Ovary (tissue), 9 donors: Measurements from ENCODE around the gene B3GALT4. TPM values are rescaled to one million over a fixed set of nuclear protein-coding genes. Genes with fewer than 3 reads are reported as not detected.

Experiments used
- DNase-seq, 5 donors: peaks; one replicate each; pipeline ENCODE4 v3.0.0-alpha.2; 2019 to 2020
- H3K27ac ChIP-seq, 2 donors: fragments of 200-600 bp; one replicate each; pipeline versions ENCODE4 v1.5.1 to v1.8.0; 2019 to 2022
- H3K27me3 ChIP-seq: fragments of 200-600 bp; one replicate; pipeline ENCODE4 v1.8.0; 2022
- H3K36me3 ChIP-seq: fragments of 200-600 bp; sonication (generic); one replicate; pipeline ENCODE4 v1.5.1; 2019
- H3K4me1 ChIP-seq: one replicate; pipeline ENCODE4 v1.8.1; 2013; ENCODE audit warnings: mild to moderate bottlenecking, moderate library complexity; ENCODE audit not compliant: insufficient read depth
- H3K4me3 ChIP-seq: fragments of 200-600 bp; sonication (generic); one replicate; pipeline ENCODE4 v1.5.1; 2017
- H3K9me3 ChIP-seq, 2 donors: fragments of 200-600 bp in 1 of 2; sonication (generic) in 1 of 2; one replicate each; pipeline versions ENCODE4 v1.5.1 to v1.8.1; 2013 to 2019; ENCODE audit warnings: mild to moderate bottlenecking in 1 of 2, moderate library complexity in 1 of 2
- CTCF ChIP-seq, 3 donors: fragments of 450-650 bp in 2 of 3; fragments of 200-600 bp in 1 of 3; IDR thresholded peaks; one replicate each; pipeline versions ENCODE4 v1.5.1 to v1.8.0; 2016 to 2022; ENCODE audit warnings: antibody characterized with exemption in 3 of 3, mild to moderate bottlenecking in 1 of 3
- EP300 ChIP-seq: sonication (generic); formaldehyde crosslinking; IDR thresholded peaks from one replicate; pipeline ENCODE4 v1.6.1; 2017; ENCODE audit warnings: antibody characterized with exemption
- POLR2A ChIP-seq: fragments of 450-650 bp; IDR thresholded peaks from one replicate; pipeline ENCODE4 v1.6.1; 2017; ENCODE audit warnings: antibody characterized with exemption, mild to moderate bottlenecking, moderate library complexity
- WGBS, 3 donors: extraction: QIAGEN DNeasy Blood & Tissue Kit in 1 of 3; methylation state at CpG; one replicate each; pipeline versions ENCODE4 v1.1.5 to v1.1.7; 2013 to 2017; 5-methylcytosine and 5-hydroxymethylcytosine counted together
- intact Hi-C, 4 donors: fragments of 100-400 bp; cut with DNase I; formaldehyde crosslinking; loops; one replicate each; pipeline versions ENCODE4 v1.11.0 to v1.15.1; 2022 to 2023
- polyA plus RNA-seq, 2 donors: library from polyadenylated mRNA; stranded (reverse); fragments of 200-250 nt in 1 of 2; fragments of 350-450 nt in 1 of 2; fragmentation: Illumina TruSeq in 1 of 2; extraction: RNeasy Lipid Tissue Mini Kit (QIAGEN cat#74804) in 1 of 2; gene quantifications; one replicate each; pipeline ENCODE4 v1.2.3, GENCODE V29; 2013 to 2014
- total RNA-seq, 7 donors: library from RNA; depleted of rRNA in 2 of 7; stranded (reverse); fragments of >200 nt in 2 of 7; fragmentation: NEBNext Ultra II Directional in 3 of 7; extraction: Animal tissue kit (Norgen Biotek cat#: 25700) in 3 of 7; gene quantifications; one replicate each; pipeline versions ENCODE4 v1.1.0 to v1.2.4, GENCODE V29; 2016 to 2023
- donor health status: DM: no; HTN: no; CAD: no; lungs with moderate emphysema.
- donor health status: DM: no; HTN: no; CAD: no.
- donor health status: Bipolar disorder and iron deficiency.
- donor health status: DM: yes; HTN: yes; CAD: no.
- donor health status: DM: no; HTN: no; CAD: no.
- donor health status: DM: yes; HTN: yes; CAD: no.

B3GALT4 gene
- total and polyA plus RNA-seq, 9 donors = 2.7 to 10.6 (median 6.9) TPM

GRCh38 chr6:33314943-33315792 lies 38.2 kb downstream of the B3GALT4 start:
- WGBS, 3 donors = 29 to 36% (median 35%) methylated on average over 46 to 47 of the region's 47 CpGs
- TF ChIP-seq POLR2A (no peak), EP300 (no peak), CTCF (IDR thresholded peaks at IDR 0.05) (no peak)
- Histone ChIP-seq H3K27ac (peak overlapping the region; percentile 59 to 93), H3K4me3 (peak overlapping the region; percentile 64), H3K36me3 (no peaks in the 10 kb centered on the region), H3K9me3 (no peaks in the 10 kb centered on the region), H3K4me1 (peaks cover 8% of the 10 kb centered on the region), H3K27me3 (no peaks in the 10 kb centered on the region)
- intact Hi-C loops = loop anchor here in 2 of 4 donors (5.0 to 10.0 kb wide), 3 partner anchors 43 to 110 kb away; partner anchors contain the start of genes CUTA (in 1 of the 2), PHF1 (in 1 of the 2), RPS18 (in 1 of the 2) and SYNGAP1 (in 1 of the 2)
- peak; percentile 58 to 76 (median 72) for DNase-seq

DNA sequence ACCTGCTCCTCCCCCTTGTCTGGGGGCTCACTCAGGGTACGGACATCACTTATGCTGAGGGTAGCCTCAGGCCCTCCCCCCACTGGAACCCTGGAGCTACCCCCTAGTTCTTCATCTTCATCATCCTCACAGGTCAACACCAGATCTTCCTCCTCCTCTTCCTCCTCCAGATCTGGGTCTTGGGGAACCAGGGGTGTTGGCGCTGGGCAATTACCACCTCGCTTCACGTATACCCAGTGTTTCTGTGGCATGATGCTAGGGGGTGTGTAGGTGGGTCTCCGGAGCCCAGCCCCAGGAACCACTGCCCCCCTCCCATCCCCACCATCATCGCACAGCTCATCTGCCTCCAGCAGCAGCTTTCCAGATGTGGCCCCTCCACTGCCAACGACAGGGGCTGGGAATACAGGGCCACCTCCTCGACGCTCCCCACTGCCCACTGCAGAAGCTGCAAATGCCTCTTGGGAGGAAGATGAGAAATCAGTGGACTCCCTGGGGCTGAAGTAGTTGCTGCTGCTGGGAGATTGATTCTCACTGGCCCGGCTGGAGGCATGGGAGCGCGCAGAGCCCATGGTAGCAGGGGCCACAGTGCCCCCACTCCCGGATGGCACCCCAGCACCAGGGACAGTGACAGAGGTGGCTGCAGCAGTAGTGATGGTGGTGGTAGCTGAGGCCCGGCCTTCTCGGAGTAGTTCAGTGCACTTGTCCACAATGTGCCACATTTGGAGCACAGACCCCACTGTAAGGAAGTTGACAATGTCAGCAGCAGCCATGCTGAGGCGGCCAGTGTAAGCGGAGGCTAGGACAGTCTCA lies 39.1 kb downstream of the B3GALT4 start:
- Histone ChIP-seq H3K4me3 (no peak overlapping the region), H3K36me3 (no peaks in the 10 kb centered on the region), H3K4me1 (peaks cover 8% of the 10 kb centered on the region), H3K27ac (no peak overlapping the region), H3K9me3 (no peaks in the 10 kb centered on the region), H3K27me3 (no peaks in the 10 kb centered on the region)
- 83 to 86% (median 86%) methylated on average over 17 of the region's 17 CpGs for WGBS, 3 donors
- peak in 3 of 5 donors; percentile 19 to 48 (median 41) for DNase-seq
- intact Hi-C loops = loop anchor here in 2 of 4 donors (5.0 to 10.0 kb wide), 3 partner anchors 44 to 109 kb away; partner anchors contain the start of genes CUTA (in 1 of the 2), PHF1 (in 1 of the 2), RPS18 (in 1 of the 2) and SYNGAP1 (in 1 of the 2)
- TF ChIP-seq EP300 (no peak), CTCF (IDR thresholded peaks at IDR 0.05) (no peak), POLR2A (no peak)

DNA sequence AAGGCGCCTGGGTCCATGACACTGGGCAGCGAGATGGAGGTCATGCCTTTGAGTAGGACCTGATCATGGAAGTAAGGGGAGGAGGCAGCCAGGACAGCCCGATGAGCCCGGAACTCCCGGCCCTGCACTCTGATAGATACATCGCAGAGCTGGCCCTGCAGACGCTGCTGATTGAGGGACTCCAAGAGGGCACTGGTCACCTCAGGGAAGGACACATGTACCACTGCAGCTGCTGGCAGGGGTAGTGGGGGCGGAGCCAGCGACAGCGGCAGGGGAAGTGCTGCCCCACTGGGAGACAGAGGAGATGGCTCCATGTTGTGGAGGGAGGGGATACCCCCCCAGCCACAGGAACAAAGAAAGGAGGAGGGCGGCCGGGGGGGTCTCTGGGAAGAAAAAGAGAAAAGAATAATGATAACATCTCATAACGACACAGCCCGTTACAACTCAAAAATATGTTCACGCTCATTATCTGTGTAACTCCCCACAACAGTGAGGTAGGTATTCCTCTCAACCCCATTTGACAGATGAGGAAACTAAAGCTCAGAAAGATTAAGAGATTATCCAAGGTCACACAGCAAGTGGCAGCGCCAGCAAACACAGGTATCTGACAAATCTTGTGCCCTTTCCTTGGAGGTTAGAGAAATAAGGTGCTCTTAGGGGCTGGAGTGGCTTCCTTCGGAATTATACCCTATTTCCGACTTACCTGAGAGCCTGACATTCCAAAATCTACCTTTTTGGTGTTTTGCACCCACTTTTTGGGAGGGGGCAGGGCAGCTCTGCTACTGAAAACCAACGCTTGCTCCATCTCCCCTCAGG lies 39.9 kb downstream of the B3GALT4 start:
- Histone ChIP-seq H3K4me3 (peak overlapping the region; percentile 49), H3K9me3 (no peaks in the 10 kb centered on the region), H3K4me1 (peaks cover 12% of the 10 kb centered on the region), H3K27ac (peak overlapping the region; percentile 81 to 83), H3K27me3 (no peaks in the 10 kb centered on the region), H3K36me3 (no peaks in the 10 kb centered on the region)
- WGBS, 3 donors = 65 to 73% (median 66%) methylated on average over 19 of the region's 19 CpGs
- DNase-seq = peak; percentile 31 to 67 (median 60)
- intact Hi-C loops = loop anchor here in 2 of 4 donors (5.0 to 10.0 kb wide), 3 partner anchors 45 to 108 kb away; partner anchors contain the start of genes CUTA (in 1 of the 2), PHF1 (in 1 of the 2), RPS18 (in 1 of the 2) and SYNGAP1 (in 1 of the 2)
- TF ChIP-seq POLR2A (no peak), CTCF (IDR thresholded peaks at IDR 0.05) (no peak), EP300 (no peak)
